Trophoblast cell (in vitro differentiated cells and primary cell): Measurements from ENCODE around the gene RCL1.

Experiments
- DNase-seq, 2 donors: peaks; one replicate each; pipeline ENCODE4 v3.0.0-alpha.2; 2016
- H2AFZ ChIP-seq: 2 replicates; pipeline ENCODE4 v1.6.1; 2013; ENCODE audit warnings: low read length, moderate library complexity, mild to moderate bottlenecking; ENCODE audit not compliant: insufficient read depth, poor library complexity
- H2AK5ac ChIP-seq: 2 replicates; pipeline ENCODE4 v1.6.1; 2013; ENCODE audit warnings: mild to moderate bottlenecking, low read length
- H2BK120ac ChIP-seq: 2 replicates; pipeline ENCODE4 v1.6.1; 2013; ENCODE audit warnings: low read length, mild to moderate bottlenecking, moderate library complexity; ENCODE audit not compliant: insufficient read depth, poor library complexity
- H2BK12ac ChIP-seq: 2 replicates; pipeline ENCODE4 v1.6.1; 2013; ENCODE audit warnings: mild to moderate bottlenecking, low read length, moderate library complexity
- H2BK5ac ChIP-seq: 2 replicates; pipeline ENCODE4 v1.6.1; 2013; ENCODE audit warnings: low read length, low read depth, moderate library complexity, mild to moderate bottlenecking; ENCODE audit not compliant: poor library complexity
- H3K14ac ChIP-seq: 2 replicates; pipeline ENCODE4 v1.6.1; 2013; ENCODE audit warnings: mild to moderate bottlenecking, low read length
- H3K18ac ChIP-seq: 2 replicates; pipeline ENCODE4 v1.6.1; 2013; ENCODE audit warnings: mild to moderate bottlenecking, low read length
- H3K23ac ChIP-seq: 2 replicates; pipeline ENCODE4 v1.6.1; 2013; ENCODE audit warnings: low read length
- H3K27ac ChIP-seq: 2 replicates; pipeline ENCODE4 v1.5.1; 2013; ENCODE audit warnings: low read depth, mild to moderate bottlenecking, inconsistent platforms, low read length, moderate library complexity
- H3K27me3 ChIP-seq: 2 replicates; pipeline ENCODE4 v1.6.1; 2013; ENCODE audit warnings: inconsistent platforms, mild to moderate bottlenecking, low read length, moderate library complexity; ENCODE audit not compliant: insufficient read depth
- H3K36me3 ChIP-seq, 2 experiments: 1 replicate in 1 of 2; 2 replicates in 1 of 2; pipeline ENCODE4 v1.6.1; 2013; ENCODE audit warnings: low read length in 2 of 2, mild to moderate bottlenecking in 2 of 2, moderate library complexity in 1 of 2; ENCODE audit not compliant: insufficient read depth in 2 of 2, control insufficient read depth in 1 of 2
- H3K4ac ChIP-seq: 2 replicates; pipeline ENCODE4 v1.6.1; 2013; ENCODE audit warnings: low read depth, mild to moderate bottlenecking, low read length, moderate library complexity
- H3K4me1 ChIP-seq, 2 experiments: 1 replicate in 1 of 2; 2 replicates in 1 of 2; pipeline ENCODE4 v1.6.1; 2013; ENCODE audit warnings: low read length in 2 of 2, mild to moderate bottlenecking in 2 of 2, moderate library complexity in 1 of 2; ENCODE audit not compliant: insufficient read depth in 2 of 2, control insufficient read depth in 1 of 2
- H3K4me2 ChIP-seq: 2 replicates; pipeline ENCODE4 v1.6.1; 2013; ENCODE audit warnings: inconsistent platforms, mild to moderate bottlenecking, low read length, moderate library complexity
- H3K4me3 ChIP-seq: 2 replicates; pipeline ENCODE4 v1.5.1; 2013; ENCODE audit warnings: mild to moderate bottlenecking, low read depth, low read length, inconsistent platforms
- H3K79me1 ChIP-seq: one replicate; pipeline ENCODE4 v1.6.1; 2013; ENCODE audit warnings: low read length
- H3K79me2 ChIP-seq: 2 replicates; pipeline ENCODE4 v1.6.1; 2013; ENCODE audit warnings: low read length, mild to moderate bottlenecking; ENCODE audit not compliant: control insufficient read depth, insufficient read depth, poor library complexity
- H3K9ac ChIP-seq: 2 replicates; pipeline ENCODE4 v1.6.1; 2013; ENCODE audit warnings: mild to moderate bottlenecking, low read length
- H3K9me3 ChIP-seq: 2 replicates; pipeline ENCODE4 v1.6.1; 2013; ENCODE audit warnings: low read depth, mild to moderate bottlenecking, control low read depth, inconsistent platforms, low read length; ENCODE audit not compliant: insufficient read depth
- H4K12ac ChIP-seq: 2 replicates; pipeline ENCODE4 v1.6.1; 2013; ENCODE audit warnings: low read depth, mild to moderate bottlenecking, low read length, moderate library complexity
- H4K8ac ChIP-seq: 2 replicates; pipeline ENCODE4 v1.6.1; 2013; ENCODE audit warnings: low read depth, mild to moderate bottlenecking, low read length, moderate library complexity
- H4K91ac ChIP-seq: one replicate; pipeline ENCODE4 v1.6.1; 2013; ENCODE audit warnings: low read depth, mild to moderate bottlenecking, low read length, moderate library complexity
- WGBS: extraction: QIAGEN DNeasy Blood & Tissue Kit; methylation state at CpG from one replicate; pipeline ENCODE4 v1.1.7; 2013; ENCODE audit warnings: missing lambda C conversion rate; ENCODE audit not compliant: insufficient read length, insufficient coverage; ENCODE audit errors: extremely low coverage; 5-methylcytosine and 5-hydroxymethylcytosine counted together

RCL1 gene

GRCh38 chr9:4788703-4789102 lies 4.0 kb upstream of the RCL1 start:
- peaks cover 6% of the 10 kb centered on the region for H3K79me1 ChIP-seq
- no peaks in the 10 kb centered on the region for H3K36me3 ChIP-seq
- H4K8ac ChIP-seq = no peak overlapping the region
- H3K27me3 ChIP-seq = no peaks in the 10 kb centered on the region
- no peak overlapping the region for H3K4me3 ChIP-seq
- H3K23ac ChIP-seq = no peak overlapping the region
- H2AFZ ChIP-seq = no peak overlapping the region
- H2BK5ac ChIP-seq = no peak overlapping the region
- H2AK5ac ChIP-seq = no peak overlapping the region
- peaks cover 2 to 6% of the 10 kb centered on the region in 2 experiments for H3K4me1 ChIP-seq
- H3K4ac ChIP-seq = no peak overlapping the region
- H4K12ac ChIP-seq = no peak overlapping the region
- H3K9ac ChIP-seq = no peak overlapping the region
- peaks cover 8% of the 10 kb centered on the region for H3K79me2 ChIP-seq
- WGBS = no CpG with 5 or more reads among the region's 6 CpGs
- no peak overlapping the region for H3K27ac ChIP-seq
- H4K91ac ChIP-seq = no peak overlapping the region
- no peak for DNase-seq
- H3K9me3 ChIP-seq = peaks cover 2% of the 10 kb centered on the region
- peak overlapping the region; percentile 18 for H2BK120ac ChIP-seq
- no peak overlapping the region for H3K4me2 ChIP-seq
- H3K18ac ChIP-seq = no peak overlapping the region
- H2BK12ac ChIP-seq = no peak overlapping the region
- H3K14ac ChIP-seq = no peak overlapping the region

GRCh38 chr9:4792054-4792571 lies 631 bp upstream of the RCL1 start:
- no peaks in the 10 kb centered on the region for H3K36me3 ChIP-seq
- no peak overlapping the region for H3K14ac ChIP-seq
- peaks cover 6% of the 10 kb centered on the region for H3K79me1 ChIP-seq
- H3K23ac ChIP-seq = no peak overlapping the region
- no peaks in the 10 kb centered on the region for H3K27me3 ChIP-seq
- no peak overlapping the region for H4K91ac ChIP-seq
- no peak overlapping the region for H2AK5ac ChIP-seq
- peaks cover 6% of the 10 kb centered on the region in 2 experiments for H3K4me1 ChIP-seq
- H3K4me2 ChIP-seq = peak overlapping the region; percentile 79
- H2BK5ac ChIP-seq = no peak overlapping the region
- no peak overlapping the region for H2BK120ac ChIP-seq
- no peak overlapping the region for H4K8ac ChIP-seq
- H3K79me2 ChIP-seq = peaks cover 8% of the 10 kb centered on the region
- H2AFZ ChIP-seq = peak overlapping the region; percentile 61
- H4K12ac ChIP-seq = no peak overlapping the region
- H3K18ac ChIP-seq = no peak overlapping the region
- no CpG with 5 or more reads among the region's 23 CpGs for WGBS
- DNase-seq = no peak
- no peak overlapping the region for H3K4ac ChIP-seq
- H3K27ac ChIP-seq = no peak overlapping the region
- peaks cover 2% of the 10 kb centered on the region for H3K9me3 ChIP-seq
- no peak overlapping the region for H3K9ac ChIP-seq
- H2BK12ac ChIP-seq = no peak overlapping the region
- H3K4me3 ChIP-seq = peak overlapping the region; percentile 74

GRCh38 chr9:4793459-4794395 lies 983 bp downstream of the RCL1 start:
- Histone ChIP-seq H3K14ac (peak overlapping the region; percentile 31), H4K91ac (no peak overlapping the region), H3K27ac (no peak overlapping the region), H3K9me3 (no peaks in the 10 kb centered on the region), H4K8ac (peak overlapping the region; percentile 29), H3K4me1 (peaks cover 6% of the 10 kb centered on the region in 2 experiments), H2AFZ (peak overlapping the region; percentile 98), H2BK12ac (no peak overlapping the region), H3K79me1 (peaks cover 6% of the 10 kb centered on the region), H4K12ac (no peak overlapping the region), H3K27me3 (no peaks in the 10 kb centered on the region), H2AK5ac (no peak overlapping the region), H3K4me3 (peak overlapping the region; percentile 86), H3K23ac (no peak overlapping the region), H3K9ac (peak overlapping the region; percentile 65), H3K4me2 (peak overlapping the region; percentile 78), H3K4ac (peak overlapping the region; percentile 65), H3K18ac (peak overlapping the region; percentile 27), H2BK120ac (no peak overlapping the region), H2BK5ac (no peak overlapping the region), H3K79me2 (peaks cover 8% of the 10 kb centered on the region), H3K36me3 (no peaks in the 10 kb centered on the region)
- DNase-seq = no peak
- WGBS = no CpG with 5 or more reads among the region's 23 CpGs

- no peak overlapping the region for H3K23ac ChIP-seq
- no peak overlapping the region for H3K9ac ChIP-seq
- H3K79me2 ChIP-seq = peaks cover 8% of the 10 kb centered on the region
- peak overlapping the region; percentile 58 for H3K4ac ChIP-seq
- no peak overlapping the region for H4K12ac ChIP-seq
- H2BK120ac ChIP-seq = no peak overlapping the region
- no peak overlapping the region for H3K4me3 ChIP-seq
- H3K18ac ChIP-seq = no peak overlapping the region
- H2AFZ ChIP-seq = no peak overlapping the region
- peaks cover 6% of the 10 kb centered on the region for H3K79me1 ChIP-seq
- no peak overlapping the region for H3K4me2 ChIP-seq
- H3K9me3 ChIP-seq = no peaks in the 10 kb centered on the region
- no peak for DNase-seq
- H3K36me3 ChIP-seq = no peaks in the 10 kb centered on the region
- no peaks in the 10 kb centered on the region for H3K27me3 ChIP-seq
- WGBS = no CpG with 5 or more reads among the region's 4 CpGs
- no peak overlapping the region for H3K14ac ChIP-seq
- H2BK5ac ChIP-seq = no peak overlapping the region
- no peak overlapping the region for H2BK12ac ChIP-seq
- no peak overlapping the region for H3K27ac ChIP-seq
- H4K8ac ChIP-seq = no peak overlapping the region
- H4K91ac ChIP-seq = no peak overlapping the region
- no peak overlapping the region for H2AK5ac ChIP-seq
- peaks cover 6% of the 10 kb centered on the region in 2 experiments for H3K4me1 ChIP-seq
Observed at GRCh38 chr9:4794691-4795090, 1.9 kb downstream of the RCL1 start.
